Raji (cell line): ENCODE measurements around the gene ARHGDIG.

Experiments used
- POLR2A ChIP-seq: IDR thresholded peaks from 2 replicates; pipeline ENCODE4 v1.6.1; 2011; ENCODE audit warnings: low read depth, low read length, control low read depth; ENCODE audit not compliant: insufficient read depth

Gene ARHGDIG

DNA sequence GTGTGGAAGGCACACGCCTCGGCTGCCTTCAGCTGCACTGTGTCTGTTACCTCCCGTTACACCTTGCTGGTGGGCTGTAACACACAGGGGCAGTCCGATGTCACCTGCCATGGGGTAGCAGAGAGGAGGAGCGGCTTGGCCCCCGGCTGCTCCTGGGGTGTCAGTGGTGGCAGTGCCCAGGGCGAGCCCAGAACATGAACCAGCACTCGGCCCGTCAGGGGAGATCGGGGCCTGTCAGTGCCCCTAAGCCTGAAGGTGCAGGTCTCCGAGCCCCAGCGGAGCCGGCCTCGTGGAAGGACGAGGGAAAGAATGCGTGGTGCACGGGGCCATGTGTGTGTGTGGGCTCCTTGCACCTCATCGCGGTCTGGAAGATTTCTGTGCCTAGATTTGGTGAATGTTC lies 20.1 kb upstream of the ARHGDIG start:
- TF ChIP-seq POLR2A = no peak

DNA sequence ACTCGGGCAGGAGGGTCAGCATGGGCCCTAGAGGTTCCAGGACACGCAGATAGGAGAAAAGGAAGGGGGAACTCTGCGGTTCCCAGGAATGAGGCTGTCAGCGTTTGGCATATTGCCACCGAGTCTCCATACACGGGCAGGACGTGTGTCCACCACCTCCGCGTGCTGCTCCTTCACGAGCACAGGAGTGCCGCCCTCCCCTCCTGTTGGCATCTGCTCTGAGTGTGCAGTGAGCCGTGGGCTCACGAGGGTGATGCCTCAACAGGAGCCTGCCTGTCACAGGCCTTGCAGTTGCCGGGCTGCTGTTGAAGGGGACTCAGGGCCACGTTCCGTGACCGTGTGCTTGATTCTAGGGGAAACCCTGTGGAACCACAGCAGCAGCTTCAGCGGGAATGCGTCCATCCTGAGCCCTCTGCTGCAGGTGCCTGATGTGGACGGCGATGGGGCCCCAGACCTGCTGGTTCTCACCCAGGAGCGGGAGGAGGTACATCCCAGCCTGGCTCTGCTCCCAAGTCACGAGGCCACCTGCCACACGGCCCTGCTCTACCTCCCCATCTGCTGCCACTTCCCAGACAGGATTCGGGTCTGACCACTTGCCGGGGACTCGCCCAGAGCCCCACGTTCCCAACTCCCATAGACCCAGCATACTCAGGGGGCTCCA lies 19.2 kb upstream of the ARHGDIG start:
- TF ChIP-seq POLR2A = no peak

DNA sequence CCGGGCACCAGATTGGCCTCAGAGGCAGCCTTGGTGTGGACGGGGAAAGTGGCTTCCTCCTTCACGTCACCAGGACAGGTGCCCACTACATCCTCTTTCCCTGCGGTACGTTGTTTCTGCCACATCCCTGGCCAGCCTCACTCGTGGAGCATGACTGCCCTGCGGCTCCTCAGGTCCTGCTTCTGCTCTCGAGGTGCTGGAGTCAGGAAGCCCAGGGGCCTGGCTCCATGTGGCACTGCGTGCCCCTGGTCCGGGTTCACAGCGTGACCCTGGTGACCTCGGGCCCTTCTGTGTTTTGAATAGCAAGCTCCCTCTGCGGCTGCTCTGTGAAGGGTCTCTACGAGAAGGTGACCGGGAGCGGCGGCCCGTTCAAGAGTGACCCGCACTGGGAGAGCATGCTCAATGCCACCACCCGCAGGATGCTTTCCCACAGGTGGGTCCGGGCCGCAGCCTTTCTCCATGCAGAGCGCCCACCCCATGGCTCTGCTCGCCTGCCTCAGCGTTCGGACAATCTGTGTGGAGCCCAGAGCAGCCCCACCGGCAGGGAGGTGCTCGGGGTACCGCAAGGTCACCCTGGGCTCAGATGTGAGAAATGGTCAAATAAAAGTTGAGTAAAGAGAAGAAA lies 18.2 kb upstream of the ARHGDIG start:
- TF ChIP-seq POLR2A = no peak

DNA sequence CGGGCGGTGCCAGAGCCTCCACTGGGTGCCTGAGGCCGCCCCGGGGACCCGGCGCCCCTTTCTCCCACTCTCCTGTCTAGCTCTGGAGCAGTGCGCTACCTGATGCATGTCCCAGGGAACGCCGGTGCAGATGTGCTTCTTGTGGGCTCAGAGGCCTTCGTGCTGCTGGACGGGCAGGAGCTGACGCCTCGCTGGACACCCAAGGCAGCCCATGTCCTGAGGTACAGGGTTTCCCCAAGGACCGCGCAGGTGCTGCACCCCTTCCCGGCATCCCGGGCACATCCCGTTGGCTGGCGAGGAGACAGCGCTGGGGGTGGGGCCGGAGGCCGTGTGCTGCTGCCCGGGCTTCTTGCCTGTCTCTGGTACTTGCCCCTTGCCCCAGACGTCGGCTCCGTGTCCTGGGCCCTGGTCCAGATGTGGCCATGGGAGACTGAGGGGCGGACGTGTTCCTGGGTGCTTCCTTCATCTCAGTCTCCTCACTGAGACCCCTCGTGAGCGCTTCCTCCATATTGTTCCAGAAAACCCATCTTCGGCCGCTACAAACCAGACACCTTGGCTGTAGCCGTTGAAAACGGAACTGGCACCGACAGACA lies 17.1 kb upstream of the ARHGDIG start:
- TF ChIP-seq POLR2A = no peak

DNA sequence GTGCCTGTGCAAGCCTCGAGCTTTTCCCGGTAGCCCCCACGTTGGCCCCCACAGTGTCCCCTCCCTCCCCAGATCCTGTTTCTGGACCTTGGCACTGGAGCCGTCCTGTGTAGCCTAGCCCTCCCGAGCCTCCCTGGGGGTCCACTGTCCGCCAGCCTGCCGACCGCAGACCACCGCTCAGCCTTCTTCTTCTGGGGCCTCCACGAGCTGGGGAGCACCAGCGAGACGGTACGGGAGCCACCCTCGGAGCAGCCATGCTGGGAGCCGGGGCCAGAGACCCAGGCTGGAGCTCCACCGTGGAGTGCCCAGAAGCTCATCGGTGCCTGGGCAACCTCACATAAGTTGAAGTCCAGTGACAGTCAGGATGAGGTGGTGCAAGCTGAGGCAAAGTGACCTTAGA lies 16.4 kb upstream of the ARHGDIG start:
- no peak for TF ChIP-seq POLR2A

DNA sequence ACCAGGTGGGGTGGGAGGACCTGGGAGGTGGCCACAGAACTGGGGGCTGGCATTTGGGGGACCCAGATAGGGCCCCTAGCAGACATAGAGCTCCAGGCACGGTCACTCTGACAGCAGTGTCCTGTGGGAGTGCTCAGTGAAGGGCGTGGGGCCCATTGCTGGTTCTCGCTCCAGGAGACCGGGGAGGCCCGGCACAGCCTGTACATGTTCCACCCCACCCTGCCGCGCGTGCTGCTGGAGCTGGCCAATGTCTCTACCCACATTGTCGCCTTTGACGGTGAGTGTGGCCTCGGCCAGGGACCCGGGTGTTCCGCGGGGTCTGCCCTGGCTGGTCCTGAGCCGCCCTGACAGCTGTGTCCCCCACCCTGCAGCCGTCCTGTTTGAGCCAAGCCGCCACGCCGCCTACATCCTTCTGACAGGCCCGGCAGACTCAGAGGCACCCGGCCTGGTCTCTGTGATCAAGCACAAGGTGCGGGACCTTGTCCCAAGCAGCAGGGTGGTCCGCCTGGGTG lies 15.9 kb upstream of the ARHGDIG start:
- no peak for TF ChIP-seq POLR2A

DNA sequence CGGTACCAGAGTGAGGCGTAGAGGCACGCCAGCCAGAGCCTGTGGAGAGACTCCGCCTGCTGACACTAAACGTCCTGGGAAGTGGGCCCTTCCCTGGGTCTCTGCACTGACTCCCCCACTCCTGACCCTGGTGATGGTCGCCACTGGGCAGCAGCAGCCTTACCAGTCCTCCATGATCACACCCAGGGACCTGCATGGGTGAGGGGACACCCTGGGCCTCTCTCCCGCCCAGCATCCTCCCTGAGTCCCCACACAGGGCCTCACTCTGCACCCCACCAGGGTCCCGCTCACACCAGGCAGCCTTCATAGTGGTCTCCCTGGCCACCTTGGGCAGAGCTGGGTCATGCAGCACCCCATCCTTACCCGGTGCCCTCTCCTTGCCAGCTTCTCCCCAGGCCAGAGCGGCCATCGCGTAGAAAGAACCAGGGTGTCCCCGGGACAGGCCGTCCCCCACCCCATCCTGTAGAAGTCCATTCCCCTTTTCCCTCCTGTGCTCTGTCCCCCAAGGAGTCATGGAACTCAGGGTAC lies 15.3 kb upstream of the ARHGDIG start:
- TF ChIP-seq POLR2A = no peak

DNA sequence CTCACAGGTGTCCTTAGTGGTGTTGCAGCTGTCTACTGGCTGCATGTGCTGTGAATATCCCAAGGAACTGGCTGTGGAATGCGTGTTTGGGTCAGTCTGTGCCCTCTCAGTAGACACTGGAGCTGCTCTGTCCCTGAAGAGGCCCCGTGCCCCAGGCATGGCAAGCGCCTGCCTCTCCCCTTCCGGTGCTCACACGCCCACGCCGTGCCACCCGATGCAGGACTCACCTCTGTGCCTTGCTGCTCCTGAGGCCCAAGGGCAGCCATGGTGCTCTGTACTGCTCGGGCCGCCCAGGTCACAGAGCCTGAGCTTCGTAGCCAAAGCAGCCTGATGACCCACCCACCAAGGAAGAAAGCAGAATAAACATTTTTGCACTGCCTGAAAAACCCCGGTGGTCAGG lies 14.7 kb upstream of the ARHGDIG start:
- TF ChIP-seq POLR2A = no peak

DNA sequence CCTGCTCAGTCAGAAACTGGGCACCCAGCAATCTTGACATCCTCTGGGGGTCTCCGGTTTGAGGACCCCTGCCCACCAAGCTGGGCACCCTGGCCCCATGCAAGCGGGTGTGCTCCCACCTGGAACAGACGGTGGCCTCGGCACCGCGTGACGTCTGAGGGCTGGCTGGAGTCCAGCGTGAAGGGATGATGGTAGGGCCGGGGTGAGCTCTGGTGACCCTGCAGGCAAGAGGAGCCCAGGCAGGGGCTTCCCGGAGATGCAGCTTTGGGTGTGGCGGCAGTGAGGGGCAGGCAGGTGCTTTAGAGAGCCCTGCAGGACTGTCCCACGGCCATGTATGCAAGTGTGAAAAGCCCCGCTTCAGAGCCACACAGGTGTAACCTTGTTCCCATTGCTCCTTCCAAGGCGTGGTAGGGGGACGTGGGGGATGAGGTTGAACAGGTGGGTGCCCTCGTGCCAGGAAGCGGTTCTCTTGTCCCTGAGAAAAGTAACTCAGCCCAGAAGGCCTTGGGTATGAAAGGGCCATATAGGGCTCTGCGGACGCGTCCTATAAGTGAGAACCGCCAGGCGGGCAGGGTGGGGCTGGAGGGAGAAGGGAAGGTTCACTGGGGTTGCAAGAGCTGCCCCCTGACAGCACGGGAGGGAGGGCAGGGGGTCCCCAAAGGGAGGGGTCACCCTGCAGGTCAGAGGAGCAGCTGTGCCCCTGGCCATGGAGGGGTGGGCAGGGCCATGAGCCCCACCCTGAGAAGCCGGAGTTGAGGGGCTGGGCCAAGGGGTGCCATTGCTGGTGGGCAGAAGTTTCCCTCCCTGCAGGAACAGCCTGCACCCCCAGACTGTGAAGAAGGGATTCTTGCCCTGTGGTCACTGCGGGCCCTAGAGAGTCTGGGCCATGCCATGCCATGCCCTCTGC lies 13.9 kb upstream of the ARHGDIG start:
- no peak for TF ChIP-seq POLR2A

DNA sequence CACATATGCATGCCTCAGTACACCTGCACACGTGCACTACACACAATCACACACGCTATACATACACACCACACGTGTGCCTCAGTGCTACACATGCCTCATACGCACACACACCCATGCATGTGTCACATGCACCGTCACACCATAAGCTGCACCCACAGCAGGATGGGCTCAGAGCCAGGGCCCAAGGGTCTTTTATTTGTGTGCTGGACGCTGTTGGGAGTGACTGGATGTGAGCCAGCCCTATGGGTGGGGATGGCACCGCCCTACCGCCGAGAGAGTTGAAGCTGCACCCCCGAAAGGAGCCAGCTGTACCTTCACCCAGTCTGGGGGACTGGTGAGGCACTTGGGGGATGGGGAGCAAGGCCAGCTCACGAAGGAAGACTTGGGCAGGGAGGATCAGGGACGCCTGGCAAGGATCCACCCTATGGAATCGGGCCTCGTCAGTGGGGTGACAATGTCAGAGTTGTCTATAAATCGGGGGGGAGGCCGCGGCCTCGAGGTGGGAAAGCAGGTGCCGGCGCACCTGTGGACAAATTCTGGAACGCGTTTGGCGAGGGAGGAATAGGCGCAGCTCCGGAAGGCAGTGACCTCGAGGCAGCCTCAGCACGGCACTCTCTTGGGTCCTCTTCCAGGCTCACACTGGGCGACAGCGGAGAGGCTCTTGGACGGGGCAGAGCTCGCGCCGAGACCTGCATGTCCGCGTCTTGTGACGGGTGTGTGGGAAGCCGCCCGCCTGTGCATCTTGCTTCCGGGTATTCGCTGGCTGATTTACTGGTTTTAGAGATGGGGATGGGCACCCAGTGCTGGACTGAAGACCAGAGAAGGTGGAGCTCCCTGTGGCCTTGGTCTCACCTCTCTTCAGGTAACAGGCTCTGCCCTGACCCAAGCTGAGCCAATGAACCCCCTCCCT lies 12.0 kb upstream of the ARHGDIG start:
- no peak for TF ChIP-seq POLR2A

DNA sequence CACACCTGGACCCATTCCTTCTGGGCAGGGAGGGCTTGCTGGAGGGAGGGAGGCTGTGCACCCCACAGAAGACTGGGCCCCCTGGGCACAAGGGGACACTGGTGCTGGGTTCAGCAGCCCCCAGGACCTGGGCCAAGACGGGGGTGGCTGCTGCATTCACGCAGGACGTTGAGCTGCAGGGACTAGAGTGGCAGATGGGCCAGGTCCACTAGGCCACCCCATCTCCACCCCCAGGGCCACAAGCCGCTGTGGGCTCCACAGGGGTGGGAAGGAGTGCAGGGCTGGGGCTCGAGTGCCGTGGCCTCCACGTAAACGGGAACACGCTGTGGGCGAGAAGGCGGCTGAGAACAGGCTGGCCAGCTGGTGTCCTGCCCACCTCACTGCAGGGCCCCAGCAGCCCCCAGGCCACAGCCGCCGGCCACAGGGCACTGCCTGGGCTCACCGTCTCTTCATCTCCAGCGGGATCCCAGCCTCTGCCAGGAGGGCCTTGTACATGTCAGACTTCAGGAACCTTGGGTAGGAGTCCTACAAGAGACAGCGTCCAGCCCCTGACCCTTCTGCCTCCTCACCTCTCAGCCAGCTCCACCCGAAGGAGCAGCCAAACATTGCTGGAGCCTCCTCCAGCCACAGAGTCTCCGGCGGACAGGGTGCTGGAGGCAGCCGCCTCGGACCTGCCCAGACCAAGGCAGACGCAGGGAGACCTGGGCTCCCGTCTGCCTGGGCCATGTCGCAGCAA lies 11.2 kb upstream of the ARHGDIG start:
- TF ChIP-seq POLR2A = no peak

DNA sequence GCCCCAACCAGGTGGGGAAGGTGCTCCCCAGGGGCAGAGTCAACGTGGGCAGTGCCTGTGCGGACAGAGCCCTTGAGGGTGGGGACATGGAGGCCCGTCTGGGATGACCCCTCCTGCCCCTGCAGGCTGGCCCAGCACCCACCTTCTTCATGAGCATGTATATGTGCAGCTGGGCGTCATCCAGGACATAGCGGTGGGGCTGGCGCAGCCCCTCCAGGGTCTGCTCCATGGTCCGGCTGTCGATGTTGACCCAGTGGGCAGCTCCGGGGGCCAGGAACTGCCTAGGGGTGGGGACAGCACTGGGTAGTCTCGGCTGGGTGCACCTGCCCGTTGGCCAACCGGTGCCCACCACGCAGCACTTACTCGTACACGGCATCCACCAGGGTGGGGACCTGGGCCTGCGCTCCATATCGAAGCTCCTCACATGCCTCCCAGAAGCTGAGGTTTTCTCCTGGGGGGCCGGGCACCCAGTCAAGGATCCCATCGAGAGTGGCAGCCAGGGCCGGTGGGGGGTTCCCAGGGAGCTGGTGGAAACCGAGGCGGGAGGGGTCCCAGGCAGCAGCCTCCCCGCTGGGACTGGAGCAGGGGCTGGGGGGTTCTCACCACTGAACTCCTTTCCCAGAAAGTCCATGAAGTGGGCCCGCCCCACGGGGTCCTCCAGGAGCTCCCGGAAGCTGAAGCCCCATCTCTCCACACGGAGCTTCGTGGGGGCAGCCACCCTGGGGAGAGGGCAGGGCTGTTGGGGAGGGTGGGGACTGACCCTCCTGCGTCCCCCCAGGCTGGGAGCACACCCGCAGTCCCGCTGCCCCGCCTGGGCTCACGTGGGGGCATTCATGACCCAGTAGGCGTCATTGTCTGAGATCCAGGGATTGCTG lies 9.8 kb upstream of the ARHGDIG start:
- no peak for TF ChIP-seq POLR2A
